ENCODE results near the gene MYRF. TPM values are rescaled to one million over a fixed set of nuclear protein-coding genes. Genes with fewer than 3 reads are reported as not detected.
A peak's percentile ranks its signal among the peaks of the same experiment; 100 is the strongest.

The MYRF gene
- total and polyA plus RNA-seq, 9 of the 15 experiments (the other 6 are each of a cell fraction or from before 2014, with no cell fraction given) = 2.3 to 25.8 (median 7.1) TPM

DNA sequence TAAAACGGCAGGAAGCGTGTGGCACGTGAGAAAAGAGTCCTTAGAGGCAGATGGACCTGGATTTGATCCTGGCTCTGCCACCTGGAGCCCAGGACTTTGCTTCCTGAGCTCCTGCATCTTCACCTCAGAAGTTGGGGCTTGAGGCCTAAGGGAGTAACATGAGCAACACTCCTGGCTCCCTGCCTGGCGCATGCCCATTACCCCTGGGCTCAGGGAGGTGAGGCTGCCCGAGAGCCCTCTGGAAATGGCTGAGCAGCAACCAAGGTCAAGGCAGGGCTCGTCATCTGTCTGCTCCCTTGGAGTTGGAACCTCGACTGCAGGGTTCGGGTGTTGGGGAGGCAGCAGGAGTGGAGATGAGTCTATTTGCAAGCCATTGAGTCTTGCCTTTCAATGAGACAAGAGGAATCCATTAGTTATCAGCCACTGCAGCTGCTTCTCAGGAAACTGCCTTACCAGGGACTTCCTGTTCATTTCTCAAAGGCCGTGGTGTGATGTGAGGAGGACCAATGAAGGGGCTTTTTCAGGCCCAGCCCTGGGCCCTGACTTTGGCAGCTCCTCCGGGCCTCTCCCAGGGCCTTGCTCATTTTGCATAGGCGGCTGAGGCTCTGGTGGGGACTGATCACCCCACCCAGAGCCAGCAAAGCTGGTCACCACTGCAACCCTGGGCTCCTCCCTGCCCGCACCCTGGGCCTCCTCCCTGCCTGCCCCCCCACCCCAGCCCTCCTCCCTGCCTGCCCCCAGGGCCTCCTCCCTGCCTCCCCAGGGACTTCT lies 82.0 kb downstream of the MYRF start (continued):
- TF ChIP-seq CCNT2 (IDR thresholded peaks at IDR 0.05; ENCODE audit: borderline replicate concordance, extremely low read depth, insufficient read length, low read depth, low read length) (peak; percentile 47), LCOR (CRISPR knock-in tag; IDR thresholded peaks at IDR 0.05) (0 out of 2 replicates have a peak, but pooled peaks have one; percentile 21), HNRNPL (IDR thresholded peaks at IDR 0.05; ENCODE audit: low read depth, low read length) (0 out of 2 replicates have a peak, but pooled peaks have one; percentile 58), ZNF232 (CRISPR knock-in tag; IDR thresholded peaks at IDR 0.05) (no peak), ZNF668 (CRISPR knock-in tag; IDR thresholded peaks at IDR 0.05) (peak; percentile 71; the same call in 1 of the 2 replicates), POLR2B (IDR thresholded peaks at IDR 0.05; ENCODE audit: low read depth, partially characterized antibody) (peak; percentile 23), FOXJ2 (tag; IDR thresholded peaks at IDR 0.05) (no peak)
- TF ChIP-seq, protein P1, sequence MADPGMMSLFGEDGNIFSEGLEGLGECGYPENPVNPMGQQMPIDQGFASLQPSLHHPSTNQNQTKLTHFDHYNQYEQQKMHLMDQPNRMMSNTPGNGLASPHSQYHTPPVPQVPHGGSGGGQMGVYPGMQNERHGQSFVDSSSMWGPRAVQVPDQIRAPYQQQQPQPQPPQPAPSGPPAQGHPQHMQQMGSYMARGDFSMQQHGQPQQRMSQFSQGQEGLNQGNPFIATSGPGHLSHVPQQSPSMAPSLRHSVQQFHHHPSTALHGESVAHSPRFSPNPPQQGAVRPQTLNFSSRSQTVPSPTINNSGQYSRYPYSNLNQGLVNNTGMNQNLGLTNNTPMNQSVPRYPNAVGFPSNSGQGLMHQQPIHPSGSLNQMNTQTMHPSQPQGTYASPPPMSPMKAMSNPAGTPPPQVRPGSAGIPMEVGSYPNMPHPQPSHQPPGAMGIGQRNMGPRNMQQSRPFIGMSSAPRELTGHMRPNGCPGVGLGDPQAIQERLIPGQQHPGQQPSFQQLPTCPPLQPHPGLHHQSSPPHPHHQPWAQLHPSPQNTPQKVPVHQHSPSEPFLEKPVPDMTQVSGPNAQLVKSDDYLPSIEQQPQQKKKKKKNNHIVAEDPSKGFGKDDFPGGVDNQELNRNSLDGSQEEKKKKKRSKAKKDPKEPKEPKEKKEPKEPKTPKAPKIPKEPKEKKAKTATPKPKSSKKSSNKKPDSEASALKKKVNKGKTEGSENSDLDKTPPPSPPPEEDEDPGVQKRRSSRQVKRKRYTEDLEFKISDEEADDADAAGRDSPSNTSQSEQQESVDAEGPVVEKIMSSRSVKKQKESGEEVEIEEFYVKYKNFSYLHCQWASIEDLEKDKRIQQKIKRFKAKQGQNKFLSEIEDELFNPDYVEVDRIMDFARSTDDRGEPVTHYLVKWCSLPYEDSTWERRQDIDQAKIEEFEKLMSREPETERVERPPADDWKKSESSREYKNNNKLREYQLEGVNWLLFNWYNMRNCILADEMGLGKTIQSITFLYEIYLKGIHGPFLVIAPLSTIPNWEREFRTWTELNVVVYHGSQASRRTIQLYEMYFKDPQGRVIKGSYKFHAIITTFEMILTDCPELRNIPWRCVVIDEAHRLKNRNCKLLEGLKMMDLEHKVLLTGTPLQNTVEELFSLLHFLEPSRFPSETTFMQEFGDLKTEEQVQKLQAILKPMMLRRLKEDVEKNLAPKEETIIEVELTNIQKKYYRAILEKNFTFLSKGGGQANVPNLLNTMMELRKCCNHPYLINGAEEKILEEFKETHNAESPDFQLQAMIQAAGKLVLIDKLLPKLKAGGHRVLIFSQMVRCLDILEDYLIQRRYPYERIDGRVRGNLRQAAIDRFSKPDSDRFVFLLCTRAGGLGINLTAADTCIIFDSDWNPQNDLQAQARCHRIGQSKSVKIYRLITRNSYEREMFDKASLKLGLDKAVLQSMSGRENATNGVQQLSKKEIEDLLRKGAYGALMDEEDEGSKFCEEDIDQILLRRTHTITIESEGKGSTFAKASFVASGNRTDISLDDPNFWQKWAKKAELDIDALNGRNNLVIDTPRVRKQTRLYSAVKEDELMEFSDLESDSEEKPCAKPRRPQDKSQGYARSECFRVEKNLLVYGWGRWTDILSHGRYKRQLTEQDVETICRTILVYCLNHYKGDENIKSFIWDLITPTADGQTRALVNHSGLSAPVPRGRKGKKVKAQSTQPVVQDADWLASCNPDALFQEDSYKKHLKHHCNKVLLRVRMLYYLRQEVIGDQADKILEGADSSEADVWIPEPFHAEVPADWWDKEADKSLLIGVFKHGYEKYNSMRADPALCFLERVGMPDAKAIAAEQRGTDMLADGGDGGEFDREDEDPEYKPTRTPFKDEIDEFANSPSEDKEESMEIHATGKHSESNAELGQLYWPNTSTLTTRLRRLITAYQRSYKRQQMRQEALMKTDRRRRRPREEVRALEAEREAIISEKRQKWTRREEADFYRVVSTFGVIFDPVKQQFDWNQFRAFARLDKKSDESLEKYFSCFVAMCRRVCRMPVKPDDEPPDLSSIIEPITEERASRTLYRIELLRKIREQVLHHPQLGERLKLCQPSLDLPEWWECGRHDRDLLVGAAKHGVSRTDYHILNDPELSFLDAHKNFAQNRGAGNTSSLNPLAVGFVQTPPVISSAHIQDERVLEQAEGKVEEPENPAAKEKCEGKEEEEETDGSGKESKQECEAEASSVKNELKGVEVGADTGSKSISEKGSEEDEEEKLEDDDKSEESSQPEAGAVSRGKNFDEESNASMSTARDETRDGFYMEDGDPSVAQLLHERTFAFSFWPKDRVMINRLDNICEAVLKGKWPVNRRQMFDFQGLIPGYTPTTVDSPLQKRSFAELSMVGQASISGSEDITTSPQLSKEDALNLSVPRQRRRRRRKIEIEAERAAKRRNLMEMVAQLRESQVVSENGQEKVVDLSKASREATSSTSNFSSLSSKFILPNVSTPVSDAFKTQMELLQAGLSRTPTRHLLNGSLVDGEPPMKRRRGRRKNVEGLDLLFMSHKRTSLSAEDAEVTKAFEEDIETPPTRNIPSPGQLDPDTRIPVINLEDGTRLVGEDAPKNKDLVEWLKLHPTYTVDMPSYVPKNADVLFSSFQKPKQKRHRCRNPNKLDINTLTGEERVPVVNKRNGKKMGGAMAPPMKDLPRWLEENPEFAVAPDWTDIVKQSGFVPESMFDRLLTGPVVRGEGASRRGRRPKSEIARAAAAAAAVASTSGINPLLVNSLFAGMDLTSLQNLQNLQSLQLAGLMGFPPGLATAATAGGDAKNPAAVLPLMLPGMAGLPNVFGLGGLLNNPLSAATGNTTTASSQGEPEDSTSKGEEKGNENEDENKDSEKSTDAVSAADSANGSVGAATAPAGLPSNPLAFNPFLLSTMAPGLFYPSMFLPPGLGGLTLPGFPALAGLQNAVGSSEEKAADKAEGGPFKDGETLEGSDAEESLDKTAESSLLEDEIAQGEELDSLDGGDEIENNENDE (IDR thresholded peaks at IDR 0.05; ENCODE audit: low read depth, low read length) = no peak
- TF ChIP-seq, protein P2, sequence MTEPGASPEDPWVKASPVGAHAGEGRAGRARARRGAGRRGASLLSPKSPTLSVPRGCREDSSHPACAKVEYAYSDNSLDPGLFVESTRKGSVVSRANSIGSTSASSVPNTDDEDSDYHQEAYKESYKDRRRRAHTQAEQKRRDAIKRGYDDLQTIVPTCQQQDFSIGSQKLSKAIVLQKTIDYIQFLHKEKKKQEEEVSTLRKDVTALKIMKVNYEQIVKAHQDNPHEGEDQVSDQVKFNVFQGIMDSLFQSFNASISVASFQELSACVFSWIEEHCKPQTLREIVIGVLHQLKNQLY (CRISPR knock-in tag; conservative IDR thresholded peaks at IDR 0.05) = no peak
- TF ChIP-seq, protein P3, sequence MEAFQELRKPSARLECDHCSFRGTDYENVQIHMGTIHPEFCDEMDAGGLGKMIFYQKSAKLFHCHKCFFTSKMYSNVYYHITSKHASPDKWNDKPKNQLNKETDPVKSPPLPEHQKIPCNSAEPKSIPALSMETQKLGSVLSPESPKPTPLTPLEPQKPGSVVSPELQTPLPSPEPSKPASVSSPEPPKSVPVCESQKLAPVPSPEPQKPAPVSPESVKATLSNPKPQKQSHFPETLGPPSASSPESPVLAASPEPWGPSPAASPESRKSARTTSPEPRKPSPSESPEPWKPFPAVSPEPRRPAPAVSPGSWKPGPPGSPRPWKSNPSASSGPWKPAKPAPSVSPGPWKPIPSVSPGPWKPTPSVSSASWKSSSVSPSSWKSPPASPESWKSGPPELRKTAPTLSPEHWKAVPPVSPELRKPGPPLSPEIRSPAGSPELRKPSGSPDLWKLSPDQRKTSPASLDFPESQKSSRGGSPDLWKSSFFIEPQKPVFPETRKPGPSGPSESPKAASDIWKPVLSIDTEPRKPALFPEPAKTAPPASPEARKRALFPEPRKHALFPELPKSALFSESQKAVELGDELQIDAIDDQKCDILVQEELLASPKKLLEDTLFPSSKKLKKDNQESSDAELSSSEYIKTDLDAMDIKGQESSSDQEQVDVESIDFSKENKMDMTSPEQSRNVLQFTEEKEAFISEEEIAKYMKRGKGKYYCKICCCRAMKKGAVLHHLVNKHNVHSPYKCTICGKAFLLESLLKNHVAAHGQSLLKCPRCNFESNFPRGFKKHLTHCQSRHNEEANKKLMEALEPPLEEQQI (IDR thresholded peaks at IDR 0.05) = no peak
- TF ChIP-seq, protein P4, sequence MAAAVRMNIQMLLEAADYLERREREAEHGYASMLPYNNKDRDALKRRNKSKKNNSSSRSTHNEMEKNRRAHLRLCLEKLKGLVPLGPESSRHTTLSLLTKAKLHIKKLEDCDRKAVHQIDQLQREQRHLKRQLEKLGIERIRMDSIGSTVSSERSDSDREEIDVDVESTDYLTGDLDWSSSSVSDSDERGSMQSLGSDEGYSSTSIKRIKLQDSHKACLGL (CRISPR knock-in tag; IDR thresholded peaks at IDR 0.05; ENCODE audit: borderline replicate concordance, poor library complexity, severe bottlenecking) = no peak

Data from K562 (cell line).